Measurements from ENCODE around the gene MB21D2.

The MB21D2 gene

GRCh38 chr3:192879346-192880031 is 38.2 kb downstream of the MB21D2 start:
- no peaks in the 10 kb centered on the region for H3K36me3 ChIP-seq (ENCODE audit: control insufficient read depth, insufficient read depth, low read length)
- WGBS, 2 experiments (ENCODE audit: insufficient coverage in 2 of 2) = 20% methylated on average over 1 of the region's 8 CpGs; no CpG with 5 or more reads in 1 of the 2 experiments
- no peaks in the 10 kb centered on the region for H3K9me3 ChIP-seq (ENCODE audit: control insufficient read depth, low read length)
- H3K27ac ChIP-seq (ENCODE audit: low read depth, low read length, severe bottlenecking) = no peak overlapping the region
- H3K4me3 ChIP-seq (ENCODE audit: extremely low read depth, insufficient read depth, low read length, poor library complexity, severe bottlenecking) = no peak overlapping the region
- H3K4me1 ChIP-seq (ENCODE audit: control insufficient read depth, insufficient read depth, low read length, poor library complexity, severe bottlenecking) = peaks cover 23% of the 10 kb centered on the region

GRCh38 chr3:192875971-192876565 is 41.6 kb downstream of the MB21D2 start:
- no peaks in the 10 kb centered on the region for H3K9me3 ChIP-seq (ENCODE audit: control insufficient read depth, low read length)
- no peak overlapping the region for H3K27ac ChIP-seq (ENCODE audit: low read depth, low read length, severe bottlenecking)
- peaks cover 23% of the 10 kb centered on the region for H3K4me1 ChIP-seq (ENCODE audit: control insufficient read depth, insufficient read depth, low read length, poor library complexity, severe bottlenecking)
- no peak overlapping the region for H3K4me3 ChIP-seq (ENCODE audit: extremely low read depth, insufficient read depth, low read length, poor library complexity, severe bottlenecking)
- H3K36me3 ChIP-seq (ENCODE audit: control insufficient read depth, insufficient read depth, low read length) = no peaks in the 10 kb centered on the region
- WGBS, 2 experiments (ENCODE audit: insufficient coverage in 2 of 2) = 91 to 94% methylated on average over 3 of the region's 3 CpGs

GRCh38 chr3:192870822-192871221 is 46.8 kb downstream of the MB21D2 start:
- Histone ChIP-seq H3K9me3 (ENCODE audit: control insufficient read depth, low read length) (no peaks in the 10 kb centered on the region), H3K27ac (ENCODE audit: low read depth, low read length, severe bottlenecking) (no peak overlapping the region), H3K4me1 (ENCODE audit: control insufficient read depth, insufficient read depth, low read length, poor library complexity, severe bottlenecking) (peaks cover 21% of the 10 kb centered on the region), H3K36me3 (ENCODE audit: control insufficient read depth, insufficient read depth, low read length) (no peaks in the 10 kb centered on the region), H3K4me3 (ENCODE audit: extremely low read depth, insufficient read depth, low read length, poor library complexity, severe bottlenecking) (no peak overlapping the region)
- WGBS, 2 experiments (ENCODE audit: insufficient coverage in 2 of 2) = 96% methylated on average over 3 of the region's 5 CpGs; no CpG with 5 or more reads in 1 of the 2 experiments

- Histone ChIP-seq H3K4me1 (ENCODE audit: control insufficient read depth, insufficient read depth, low read length, poor library complexity, severe bottlenecking) (peaks cover 24% of the 10 kb centered on the region), H3K36me3 (ENCODE audit: control insufficient read depth, insufficient read depth, low read length) (no peaks in the 10 kb centered on the region), H3K9me3 (ENCODE audit: control insufficient read depth, low read length) (no peaks in the 10 kb centered on the region), H3K4me3 (ENCODE audit: extremely low read depth, insufficient read depth, low read length, poor library complexity, severe bottlenecking) (no peak overlapping the region), H3K27ac (ENCODE audit: low read depth, low read length, severe bottlenecking) (no peak overlapping the region)
- 92 to 100% methylated on average over 1 to 2 of the region's 4 CpGs for WGBS, 2 experiments (ENCODE audit: insufficient coverage in 2 of 2)
Measured at GRCh38 chr3:192869131-192870031, 48.3 kb downstream of the MB21D2 start.

GRCh38 chr3:192867645-192868044 is 50.0 kb downstream of the MB21D2 start:
- H3K27ac ChIP-seq (ENCODE audit: low read depth, low read length, severe bottlenecking) = no peak overlapping the region

GRCh38 chr3:192866804-192867203 is 50.9 kb downstream of the MB21D2 start:
- Histone ChIP-seq H3K4me1 (ENCODE audit: control insufficient read depth, insufficient read depth, low read length, poor library complexity, severe bottlenecking) (peaks cover 24% of the 10 kb centered on the region), H3K36me3 (ENCODE audit: control insufficient read depth, insufficient read depth, low read length) (no peaks in the 10 kb centered on the region), H3K27ac (ENCODE audit: low read depth, low read length, severe bottlenecking) (no peak overlapping the region), H3K9me3 (ENCODE audit: control insufficient read depth, low read length) (no peaks in the 10 kb centered on the region), H3K4me3 (ENCODE audit: extremely low read depth, insufficient read depth, low read length, poor library complexity, severe bottlenecking) (no peak overlapping the region)
- no CpG with 5 or more reads among the region's 3 CpGs for WGBS, 2 experiments (ENCODE audit: insufficient coverage in 2 of 2)

More at GRCh38 chr3:192867645-192868044, 50.0 kb downstream of the MB21D2 start:
- WGBS, 2 experiments (ENCODE audit: insufficient coverage in 2 of 2) = 58 to 85% methylated on average over 3 of the region's 4 CpGs
- Histone ChIP-seq H3K4me1 (ENCODE audit: control insufficient read depth, insufficient read depth, low read length, poor library complexity, severe bottlenecking) (peaks cover 24% of the 10 kb centered on the region), H3K4me3 (ENCODE audit: extremely low read depth, insufficient read depth, low read length, poor library complexity, severe bottlenecking) (no peak overlapping the region), H3K9me3 (ENCODE audit: control insufficient read depth, low read length) (no peaks in the 10 kb centered on the region), H3K36me3 (ENCODE audit: control insufficient read depth, insufficient read depth, low read length) (no peaks in the 10 kb centered on the region)

GRCh38 chr3:192864941-192865340 is 52.7 kb downstream of the MB21D2 start:
- WGBS, 2 experiments (ENCODE audit: insufficient coverage in 2 of 2) = no CpG with 5 or more reads among the region's 3 CpGs
- Histone ChIP-seq H3K9me3 (ENCODE audit: control insufficient read depth, low read length) (no peaks in the 10 kb centered on the region), H3K4me3 (ENCODE audit: extremely low read depth, insufficient read depth, low read length, poor library complexity, severe bottlenecking) (no peak overlapping the region), H3K36me3 (ENCODE audit: control insufficient read depth, insufficient read depth, low read length) (no peaks in the 10 kb centered on the region), H3K27ac (ENCODE audit: low read depth, low read length, severe bottlenecking) (no peak overlapping the region), H3K4me1 (ENCODE audit: control insufficient read depth, insufficient read depth, low read length, poor library complexity, severe bottlenecking) (peaks cover 24% of the 10 kb centered on the region)

- Histone ChIP-seq H3K36me3 (ENCODE audit: control insufficient read depth, insufficient read depth, low read length) (no peaks in the 10 kb centered on the region), H3K9me3 (ENCODE audit: control insufficient read depth, low read length) (no peaks in the 10 kb centered on the region), H3K4me1 (ENCODE audit: control insufficient read depth, insufficient read depth, low read length, poor library complexity, severe bottlenecking) (peaks cover 24% of the 10 kb centered on the region), H3K4me3 (ENCODE audit: extremely low read depth, insufficient read depth, low read length, poor library complexity, severe bottlenecking) (no peak overlapping the region), H3K27ac (ENCODE audit: low read depth, low read length, severe bottlenecking) (no peak overlapping the region)
- WGBS, 2 experiments (ENCODE audit: insufficient coverage in 2 of 2) = 100% methylated on average over 2 of the region's 4 CpGs; no CpG with 5 or more reads in 1 of the 2 experiments
Measured at GRCh38 chr3:192863091-192863420, 54.6 kb downstream of the MB21D2 start.

GRCh38 chr3:192862408-192863090 is 55.1 kb downstream of the MB21D2 start:
- Histone ChIP-seq H3K4me3 (ENCODE audit: extremely low read depth, insufficient read depth, low read length, poor library complexity, severe bottlenecking) (no peak overlapping the region), H3K9me3 (ENCODE audit: control insufficient read depth, low read length) (no peaks in the 10 kb centered on the region), H3K27ac (ENCODE audit: low read depth, low read length, severe bottlenecking) (no peak overlapping the region), H3K36me3 (ENCODE audit: control insufficient read depth, insufficient read depth, low read length) (no peaks in the 10 kb centered on the region), H3K4me1 (ENCODE audit: control insufficient read depth, insufficient read depth, low read length, poor library complexity, severe bottlenecking) (peaks cover 20% of the 10 kb centered on the region)
- 88 to 100% methylated on average over 2 to 3 of the region's 7 CpGs for WGBS, 2 experiments (ENCODE audit: insufficient coverage in 2 of 2)

GRCh38 chr3:192861972-192862371 is 55.7 kb downstream of the MB21D2 start:
- no peaks in the 10 kb centered on the region for H3K9me3 ChIP-seq (ENCODE audit: control insufficient read depth, low read length)
- H3K4me3 ChIP-seq (ENCODE audit: extremely low read depth, insufficient read depth, low read length, poor library complexity, severe bottlenecking) = no peak overlapping the region
- H3K27ac ChIP-seq (ENCODE audit: low read depth, low read length, severe bottlenecking) = no peak overlapping the region
- 86% methylated on average over 1 of the region's 2 CpGs; no CpG with 5 or more reads in 1 of the 2 experiments for WGBS, 2 experiments (ENCODE audit: insufficient coverage in 2 of 2)
- H3K4me1 ChIP-seq (ENCODE audit: control insufficient read depth, insufficient read depth, low read length, poor library complexity, severe bottlenecking) = peaks cover 14% of the 10 kb centered on the region
- H3K36me3 ChIP-seq (ENCODE audit: control insufficient read depth, insufficient read depth, low read length) = no peaks in the 10 kb centered on the region

Data from mesodermal cell (in vitro differentiated cells).